Astrocyte (in vitro differentiated cells and primary cell): ENCODE measurements around the gene ABCA3. TPM values are rescaled to one million over a fixed set of nuclear protein-coding genes. Genes with fewer than 3 reads are reported as not detected.

Experiments
- DNase-seq: peaks from one replicate; pipeline ENCODE4 v3.0.0-alpha.2; 2010; ENCODE audit warnings: low read depth
- FAIRE-seq: peaks from 2 replicates; lab custom pipeline; 2011; peaks lifted over from hg19 to GRCh38; lab: Jason Lieb, UNC
- H2AFZ ChIP-seq: 2 replicates; pipeline ENCODE4 v1.6.0; 2012; ENCODE audit warnings: low read depth, low read length, inconsistent platforms
- H3K27ac ChIP-seq: 2 replicates; pipeline ENCODE4 v1.5.1; 2011; ENCODE audit warnings: low read depth, low read length, inconsistent platforms
- H3K27me3 ChIP-seq: 2 replicates; pipeline ENCODE4 v1.6.0; 2011; ENCODE audit warnings: low read length, inconsistent platforms; ENCODE audit not compliant: insufficient read depth
- H3K36me3 ChIP-seq: 2 replicates; pipeline ENCODE4 v1.5.1; 2011; ENCODE audit warnings: low read length, inconsistent platforms; ENCODE audit not compliant: insufficient read depth
- H3K4me1 ChIP-seq: 2 replicates; pipeline ENCODE4 v1.5.1; 2011; ENCODE audit warnings: low read length, inconsistent platforms; ENCODE audit not compliant: insufficient read depth
- H3K4me2 ChIP-seq: 2 replicates; pipeline ENCODE4 v1.6.0; 2012; ENCODE audit warnings: low read length, inconsistent platforms
- H3K4me3 ChIP-seq: 2 replicates; pipeline ENCODE4 v1.5.1; 2011; ENCODE audit warnings: low read depth, mild to moderate bottlenecking, low read length, inconsistent platforms; ENCODE audit not compliant: insufficient read depth
- H3K79me2 ChIP-seq: 2 replicates; pipeline ENCODE4 v1.6.0; 2012; ENCODE audit warnings: mild to moderate bottlenecking, low read length, inconsistent platforms; ENCODE audit not compliant: insufficient read depth
- H3K9ac ChIP-seq: 2 replicates; pipeline ENCODE4 v1.6.0; 2012; ENCODE audit warnings: mild to moderate bottlenecking, low read length, inconsistent platforms
- H3K9me3 ChIP-seq: 2 replicates; pipeline ENCODE4 v1.5.1; 2012; ENCODE audit warnings: low read depth, mild to moderate bottlenecking, low read length, inconsistent platforms; ENCODE audit not compliant: insufficient read depth
- H4K20me1 ChIP-seq: 2 replicates; pipeline ENCODE4 v1.6.0; 2012; ENCODE audit warnings: low read length, inconsistent platforms; ENCODE audit not compliant: insufficient read depth
- H3K27ac Mint-ChIP-seq: one replicate; pipeline ENCODE4 v1.8.0; 2021; ENCODE audit warnings: mild to moderate bottlenecking, mixed read lengths; ENCODE audit not compliant: unreplicated experiment
- H3K27me3 Mint-ChIP-seq: one replicate; pipeline ENCODE4 v1.8.0; 2021; ENCODE audit warnings: low read depth, mixed read lengths; ENCODE audit not compliant: unreplicated experiment
- H3K36me3 Mint-ChIP-seq: one replicate; pipeline ENCODE4 v1.8.0; 2021; ENCODE audit warnings: low read depth, mixed read lengths; ENCODE audit not compliant: unreplicated experiment
- H3K4me1 Mint-ChIP-seq: one replicate; pipeline ENCODE4 v1.8.0; 2021; ENCODE audit warnings: low read depth, mixed read lengths; ENCODE audit not compliant: unreplicated experiment
- H3K4me3 Mint-ChIP-seq: one replicate; pipeline ENCODE4 v1.8.0; 2021; ENCODE audit warnings: mild to moderate bottlenecking, moderate library complexity, mixed read lengths; ENCODE audit not compliant: unreplicated experiment
- H3K9me3 Mint-ChIP-seq: one replicate; pipeline ENCODE4 v1.8.0; 2021; ENCODE audit warnings: mild to moderate bottlenecking, mixed read lengths; ENCODE audit not compliant: unreplicated experiment
- CTCF ChIP-seq: IDR thresholded peaks from 2 replicates; pipeline ENCODE4 v1.5.1; 2011; ENCODE audit warnings: low read depth, mild to moderate bottlenecking, inconsistent platforms, low read length, moderate library complexity; ENCODE audit not compliant: insufficient read depth
- EZH2 ChIP-seq: IDR thresholded peaks from 2 replicates; pipeline ENCODE4 v1.6.1; 2012; ENCODE audit warnings: mild to moderate bottlenecking, low read length, inconsistent platforms; ENCODE audit not compliant: insufficient read depth
- total RNA-seq: library from RNA; stranded (reverse); gene quantifications from 2 replicates; pipeline ENCODE4 v1.2.1, GENCODE V29; 2021

The ABCA3 gene
- total RNA-seq, 1 donor from 2014 or later, result 4.8 TPM

GRCh38 chr16:2278956-2279800, 61.4 kb downstream of the ABCA3 start:
- Histone ChIP-seq H3K4me3 (no peak overlapping the region), H4K20me1 (no peaks in the 10 kb centered on the region), H3K4me2 (no peak overlapping the region), H3K36me3 (no peaks in the 10 kb centered on the region), H2AFZ (no peak overlapping the region), H3K9ac (no peak overlapping the region), H3K4me1 (no peaks in the 10 kb centered on the region), H3K27me3 (peaks cover 3% of the 10 kb centered on the region), H3K79me2 (no peaks in the 10 kb centered on the region), H3K9me3 (no peaks in the 10 kb centered on the region), H3K27ac (no peak overlapping the region)
- TF ChIP-seq CTCF (no peak), EZH2 (no peak)
- H3K9me3 Mint-ChIP-seq, result no peaks in the 10 kb centered on the region
- no peak for DNase-seq
- H3K36me3 Mint-ChIP-seq, result no peaks in the 10 kb centered on the region
- no peak overlapping the region for H3K4me3 Mint-ChIP-seq
- no peaks in the 10 kb centered on the region for H3K4me1 Mint-ChIP-seq
- H3K27me3 Mint-ChIP-seq, result peaks cover 20% of the 10 kb centered on the region
- FAIRE-seq, result no peak
- no peak overlapping the region for H3K27ac Mint-ChIP-seq

- no peak overlapping the region for H2AFZ ChIP-seq
- H3K27ac Mint-ChIP-seq, result no peak overlapping the region
- H3K4me3 ChIP-seq, result no peak overlapping the region
- H3K4me1 ChIP-seq, result no peaks in the 10 kb centered on the region
- DNase-seq (no peak), FAIRE-seq (no peak)
- H3K36me3 Mint-ChIP-seq, result peaks cover 2% of the 10 kb centered on the region
- H3K27me3 Mint-ChIP-seq, result peaks cover 13% of the 10 kb centered on the region
- H3K4me1 Mint-ChIP-seq, result no peaks in the 10 kb centered on the region
- H4K20me1 ChIP-seq, result no peaks in the 10 kb centered on the region
- no peak overlapping the region for H3K4me2 ChIP-seq
- H3K27me3 ChIP-seq, result peaks cover 3% of the 10 kb centered on the region
- no peaks in the 10 kb centered on the region for H3K9me3 ChIP-seq
- H3K9me3 Mint-ChIP-seq, result no peaks in the 10 kb centered on the region
- H3K27ac ChIP-seq, result no peak overlapping the region
- no peaks in the 10 kb centered on the region for H3K79me2 ChIP-seq
- no peaks in the 10 kb centered on the region for H3K36me3 ChIP-seq
- TF ChIP-seq CTCF, result no peak
- TF ChIP-seq EZH2, result no peak
- H3K9ac ChIP-seq, result no peak overlapping the region
- no peak overlapping the region for H3K4me3 Mint-ChIP-seq
These were observed 62.3 kb downstream of the ABCA3 start for GRCh38 chr16:2278272-2278608.
